ENCODE data around the gene HAP1.
"Not testable (repeated sequence)": the region's sequence is repeated elsewhere in the genome, so short reads cannot be mapped to it uniquely, and the experiment has no call there.

HAP1 gene

GRCh38 chr17:41734139-41734948, at the start of gene HAP1:
Gene HAP1 (minus strand): TSS chr17:41734643. CDS start chr17:41734634, 9 bp downstream.
- in situ Hi-C loops (cut with MboI; ENCODE audit: low sequenced_read_pairs), result no loop called here

DNA sequence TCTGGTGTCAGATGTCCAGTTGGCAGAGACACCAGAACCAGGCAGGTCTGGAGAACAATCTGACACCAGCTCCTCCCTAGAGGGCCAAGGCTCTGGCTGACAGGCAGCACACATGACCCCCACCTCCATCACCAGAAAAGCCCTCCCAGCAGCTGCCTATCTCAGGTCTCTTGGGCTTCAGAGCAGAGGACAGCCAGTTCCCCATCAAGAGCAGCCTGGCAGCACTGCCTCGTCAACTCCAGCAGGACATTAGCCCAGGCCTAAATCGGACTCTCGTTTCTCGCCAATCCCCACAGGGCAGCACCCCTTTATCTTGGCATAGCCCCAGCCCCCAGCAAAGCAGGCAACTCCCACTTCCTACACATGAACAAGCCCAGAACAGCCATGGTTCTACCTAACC, 47.7 kb upstream of the HAP1 start:
- in situ Hi-C loops (cut with MboI; ENCODE audit: low sequenced_read_pairs), result no loop called here

GRCh38 chr17:41781404-41782110, 47.1 kb upstream of the HAP1 start:
- in situ Hi-C loops (cut with MboI; ENCODE audit: low sequenced_read_pairs), result no loop called here

DNA sequence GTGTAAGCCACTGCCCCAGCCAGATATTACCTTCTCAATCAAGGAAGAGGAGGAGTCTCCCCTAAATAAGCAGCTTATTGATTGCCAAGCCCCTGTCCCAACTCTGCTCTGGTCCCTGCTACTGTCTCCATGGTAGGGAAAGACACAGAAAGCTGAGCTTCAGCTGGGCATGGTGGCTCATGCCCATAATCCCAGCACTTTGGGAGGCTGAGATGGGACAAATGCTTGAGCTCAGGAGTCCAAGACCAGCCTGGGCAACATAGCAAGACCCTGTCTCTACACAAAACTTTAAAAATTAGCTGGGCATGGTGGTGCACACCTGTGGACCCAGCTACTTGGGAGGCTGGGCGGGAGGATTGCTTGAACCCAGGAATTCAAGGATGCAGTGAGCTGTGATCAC, 45.5 kb upstream of the HAP1 start:
- in situ Hi-C loops (cut with MboI; ENCODE audit: low sequenced_read_pairs), result no loop called here

DNA sequence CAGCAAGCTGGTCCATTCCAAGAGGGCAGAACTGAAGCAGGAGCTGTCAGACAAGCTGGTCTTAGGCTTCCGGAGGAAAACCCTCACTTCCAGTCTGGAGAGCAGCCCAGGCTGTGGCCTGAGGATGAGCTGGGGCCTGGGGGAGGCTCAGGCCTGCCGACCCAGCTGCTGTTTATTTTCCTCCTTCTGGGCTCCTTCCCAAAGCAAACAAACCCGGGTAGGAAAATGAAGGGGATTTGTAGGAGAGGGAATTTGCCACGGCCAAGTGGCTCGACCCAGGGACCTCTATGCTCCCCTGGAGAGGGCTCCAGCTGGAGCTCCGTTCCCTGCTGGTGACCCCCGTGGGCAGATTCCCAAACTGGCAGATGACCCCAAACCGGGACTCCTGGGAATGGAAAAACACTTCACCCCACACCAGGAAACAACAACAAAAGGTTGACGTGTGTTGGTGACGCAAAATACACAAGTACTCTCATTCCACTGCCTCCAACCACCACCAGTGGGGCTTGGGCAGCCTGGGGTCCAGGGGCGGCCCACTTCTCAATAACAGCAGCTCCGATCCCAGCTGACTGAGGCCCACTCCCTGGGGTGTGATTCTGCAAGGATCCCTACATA, 43.2 kb upstream of the HAP1 start:
- in situ Hi-C loops (cut with MboI; ENCODE audit: low sequenced_read_pairs), result no loop called here

DNA sequence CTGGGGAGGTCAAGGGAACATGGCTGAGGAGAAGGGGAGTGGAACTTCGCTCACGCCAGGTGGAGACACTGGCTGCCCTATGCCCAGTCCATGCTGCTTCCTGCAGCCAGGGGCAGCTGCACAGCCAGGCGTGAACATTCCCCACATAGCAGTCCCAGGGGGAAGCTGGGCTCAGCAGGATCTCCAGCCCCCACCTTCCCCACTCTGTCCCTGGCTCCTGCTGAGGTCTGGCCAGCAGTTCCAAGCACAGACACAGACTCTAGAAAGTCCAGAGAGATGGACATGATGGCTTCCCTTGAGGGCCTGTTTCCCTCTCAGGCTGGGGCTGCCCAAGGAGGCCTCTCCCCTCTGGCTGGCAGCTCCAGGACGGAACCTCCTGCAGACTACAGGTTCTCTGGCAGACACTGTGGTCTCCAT, 42.7 kb upstream of the HAP1 start:
- in situ Hi-C loops (cut with MboI; ENCODE audit: low sequenced_read_pairs), result no loop called here

GRCh38 chr17:41776262-41776900, 41.9 kb upstream of the HAP1 start:
- in situ Hi-C loops (cut with MboI; ENCODE audit: low sequenced_read_pairs), result not testable (repeated sequence)

- in situ Hi-C loops (cut with MboI; ENCODE audit: low sequenced_read_pairs), result no loop called here
Measured at GRCh38 chr17:41775394-41776226, 41.2 kb upstream of the HAP1 start.

GRCh38 chr17:41773731-41774193, 39.3 kb upstream of the HAP1 start:
- in situ Hi-C loops (cut with MboI; ENCODE audit: low sequenced_read_pairs), result no loop called here

- in situ Hi-C loops (cut with MboI; ENCODE audit: low sequenced_read_pairs), result no loop called here
Measured at GRCh38 chr17:41773190-41773588, 38.7 kb upstream of the HAP1 start.

- in situ Hi-C loops (cut with MboI; ENCODE audit: low sequenced_read_pairs), result no loop called here
Measured at GRCh38 chr17:41772586-41773189, 38.2 kb upstream of the HAP1 start.

- in situ Hi-C loops (cut with MboI; ENCODE audit: low sequenced_read_pairs), result no loop called here
Measured at GRCh38 chr17:41772218-41772585, 37.8 kb upstream of the HAP1 start.

DNA sequence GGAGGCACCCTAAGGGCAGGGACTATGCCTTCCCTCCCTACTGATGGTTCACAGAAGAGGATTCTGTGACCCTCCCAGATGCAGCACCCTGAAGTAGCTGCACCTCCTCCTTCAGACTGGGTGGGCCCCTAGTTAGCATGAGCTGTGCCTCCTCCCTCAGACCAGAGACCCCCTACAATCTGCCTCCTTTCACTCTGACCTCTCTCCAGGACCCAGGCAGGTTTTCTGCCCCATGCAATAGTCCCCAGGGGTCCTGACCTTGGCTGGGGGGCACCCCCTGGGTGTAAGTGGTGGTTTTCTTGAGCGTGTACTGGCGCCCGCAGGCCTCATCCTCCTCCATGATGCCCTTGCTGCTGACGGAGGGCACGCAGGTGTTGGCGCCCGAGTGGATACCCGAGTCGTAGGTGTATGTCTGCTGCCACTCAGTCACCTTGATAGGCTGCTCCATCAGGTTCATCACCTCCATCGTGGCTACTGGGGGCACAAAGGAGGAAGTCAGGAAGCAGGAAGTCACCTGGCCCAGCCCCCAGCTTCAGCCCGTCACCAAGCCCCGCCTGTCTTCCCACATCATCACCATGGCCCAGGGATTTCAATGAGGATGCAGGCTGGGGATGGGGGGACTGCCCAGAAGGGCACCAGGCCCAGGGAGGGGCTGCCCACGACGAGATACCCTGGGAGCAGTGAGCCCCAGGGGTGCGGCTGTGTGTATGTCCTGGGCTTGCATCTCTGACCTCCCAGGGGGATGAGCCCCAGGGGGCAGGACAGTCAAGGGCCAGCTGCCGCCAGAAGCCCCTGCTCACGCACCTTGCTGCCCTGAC, 37.2 kb upstream of the HAP1 start:
- in situ Hi-C loops (cut with MboI; ENCODE audit: low sequenced_read_pairs), result no loop called here

GRCh38 chr17:41769985-41770384, 35.5 kb upstream of the HAP1 start:
- in situ Hi-C loops (cut with MboI; ENCODE audit: low sequenced_read_pairs), result no loop called here

DNA sequence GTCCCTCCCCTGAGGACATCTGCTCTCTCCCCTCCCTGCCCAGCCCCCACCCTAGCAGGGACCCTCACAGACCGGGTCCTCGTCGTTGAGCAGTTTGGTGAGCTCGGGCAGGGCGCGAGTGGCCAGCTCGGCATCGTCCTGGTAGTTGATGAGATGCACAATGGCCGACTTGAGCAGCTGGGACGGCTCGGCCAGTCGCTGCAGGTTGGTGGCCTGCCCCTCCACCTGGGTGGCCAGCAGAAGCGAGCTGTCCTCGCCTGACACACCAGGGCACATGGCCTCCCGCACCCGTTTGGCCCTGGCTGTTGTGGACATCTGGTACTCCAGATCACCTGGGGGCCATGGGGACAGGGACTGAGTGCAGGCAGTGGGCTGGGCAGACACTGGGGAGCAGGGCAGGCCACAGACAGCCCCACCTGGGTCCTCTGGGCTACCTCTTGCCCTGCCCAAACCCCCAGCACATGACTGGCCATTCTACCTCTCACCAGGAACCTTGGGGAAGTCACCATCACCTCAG, 35.0 kb upstream of the HAP1 start:
- in situ Hi-C loops (cut with MboI; ENCODE audit: low sequenced_read_pairs), result no loop called here

- in situ Hi-C loops (cut with MboI; ENCODE audit: low sequenced_read_pairs), result no loop called here
Measured at GRCh38 chr17:41768682-41769288, 34.3 kb upstream of the HAP1 start.

- in situ Hi-C loops (cut with MboI; ENCODE audit: low sequenced_read_pairs), result no loop called here
Measured at GRCh38 chr17:41767324-41768042, 33.0 kb upstream of the HAP1 start.

DNA sequence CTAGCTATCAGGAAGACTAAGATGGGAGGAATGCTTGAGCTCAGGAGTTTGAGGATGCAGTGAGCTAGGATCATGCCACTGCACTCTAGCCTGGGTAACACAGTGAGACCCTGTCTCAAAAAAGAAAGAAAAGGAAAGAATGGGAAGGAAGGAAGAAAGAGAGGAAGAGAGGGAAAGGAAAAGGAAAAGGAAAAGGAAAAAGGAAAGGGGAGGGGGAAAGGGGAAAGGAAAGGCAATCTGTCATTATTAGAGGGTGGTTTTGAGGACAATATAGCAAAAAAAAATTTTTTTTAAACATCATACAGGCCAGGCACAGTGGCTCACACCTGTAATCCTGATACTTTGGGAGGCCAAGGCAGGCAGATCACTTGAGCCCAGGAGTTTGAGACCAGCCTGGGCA, 31.7 kb upstream of the HAP1 start:
- in situ Hi-C loops (cut with MboI; ENCODE audit: low sequenced_read_pairs), result no loop called here

Data from HL-60/S4 treated with phorbol 12-myristate 13-acetate at 8.2 ng/mL for 4 days and 3 days (cell line).